GM18526 (cell line): ENCODE data around the gene GMFB.

Experiments
- POLR2A ChIP-seq: IDR thresholded peaks from 3 replicates; pipeline ENCODE4 v1.6.1; 2011; ENCODE audit not compliant: insufficient read length; ENCODE audit errors: extremely low read depth

Gene GMFB

GRCh38 chr14:54480830-54481562 is 7.8 kb downstream of the GMFB start:
- no peak for TF ChIP-seq POLR2A

- TF ChIP-seq POLR2A, result no peak
Observed at GRCh38 chr14:54478636-54479215, 10.1 kb downstream of the GMFB start.

GRCh38 chr14:54475911-54476310 is 12.9 kb downstream of the GMFB start:
- no peak for TF ChIP-seq POLR2A

- no peak for TF ChIP-seq POLR2A
Observed at GRCh38 chr14:54475187-54475899, 13.4 kb downstream of the GMFB start.

GRCh38 chr14:54474232-54474793 is 14.5 kb downstream of the GMFB start:
- no peak for TF ChIP-seq POLR2A

- TF ChIP-seq POLR2A, result no peak
Observed at GRCh38 chr14:54472315-54472714, 16.5 kb downstream of the GMFB start.

- no peak for TF ChIP-seq POLR2A
Observed at GRCh38 chr14:54471641-54472040, 17.1 kb downstream of the GMFB start.

GRCh38 chr14:54470701-54471100 is 18.1 kb downstream of the GMFB start:
- TF ChIP-seq POLR2A, result no peak

- no peak for TF ChIP-seq POLR2A
Observed at GRCh38 chr14:54467280-54467679, 21.5 kb downstream of the GMFB start.

GRCh38 chr14:54465654-54466053 is 23.1 kb downstream of the GMFB start:
- TF ChIP-seq POLR2A, result no peak

GRCh38 chr14:54462048-54462447 is 26.7 kb downstream of the GMFB start:
- no peak for TF ChIP-seq POLR2A

- TF ChIP-seq POLR2A, result no peak
Observed at GRCh38 chr14:54459106-54459505, 29.7 kb downstream of the GMFB start.

- no peak for TF ChIP-seq POLR2A
Observed at GRCh38 chr14:54457609-54457996, 31.2 kb downstream of the GMFB start.

GRCh38 chr14:54455363-54455762 is 33.4 kb downstream of the GMFB start:
- no peak for TF ChIP-seq POLR2A

- no peak for TF ChIP-seq POLR2A
Observed at GRCh38 chr14:54453252-54453651, 35.5 kb downstream of the GMFB start.

GRCh38 chr14:54451961-54452360 is 36.8 kb downstream of the GMFB start:
- no peak for TF ChIP-seq POLR2A
